WTC11 (cell line): Measurements from ENCODE around the gene TM4SF1. TPM values are rescaled to one million over a fixed set of nuclear protein-coding genes. Genes with fewer than 3 reads are reported as not detected.

Experiments used
- ATAC-seq: fragments of 200-7000 bp; cut with Tn5 transposase; 2 replicates; pipeline ENCODE4 v1.10.0; 2021; ENCODE audit warnings: mild to moderate bottlenecking, moderate library complexity
- CTCF ChIA-PET: fragments of 300-600 bp; sonication (Branson Sonifier 250); formaldehyde crosslinking; loops from one replicate; lab custom pipeline; 2021; ENCODE audit warnings: antibody characterized with exemption; lab: Charles Lee
- POLR2A ChIA-PET: fragments of 350-600 bp; sonication (Branson Sonifier 250); formaldehyde crosslinking; loops from one replicate; lab custom pipeline; 2021; ENCODE audit warnings: antibody characterized with exemption; lab: Charles Lee
- DNase-seq: peaks from one replicate; pipeline ENCODE4 v3.0.0; 2021; ENCODE audit warnings: low spot score
- H3K27ac Mint-ChIP-seq: 2 replicates; pipeline ENCODE4 v1.8.0; 2021; ENCODE audit warnings: mixed read lengths
- H3K27me3 Mint-ChIP-seq: 2 replicates; pipeline ENCODE4 v1.8.0; 2021; ENCODE audit warnings: low read depth, mild to moderate bottlenecking, moderate library complexity, mixed read lengths
- H3K36me3 Mint-ChIP-seq: 2 replicates; pipeline ENCODE4 v1.8.0; 2021; ENCODE audit warnings: mixed read lengths
- H3K4me1 Mint-ChIP-seq: 2 replicates; pipeline ENCODE4 v1.8.0; 2022; ENCODE audit warnings: mixed read lengths
- H3K4me3 Mint-ChIP-seq: 2 replicates; pipeline ENCODE4 v1.8.0; 2021; ENCODE audit warnings: mild to moderate bottlenecking, moderate library complexity, mixed read lengths
- H3K9me3 Mint-ChIP-seq: 2 replicates; pipeline ENCODE4 v1.8.0; 2021; ENCODE audit warnings: mixed read lengths
- ESRRA ChIP-seq: sonication (generic); formaldehyde crosslinking; IDR thresholded peaks from 2 replicates; pipeline ENCODE4 v1.8.1; 2022; ENCODE audit warnings: mild to moderate bottlenecking, missing genetic modification reagents, borderline replicate concordance
- FOXJ3 ChIP-seq: sonication (generic); formaldehyde crosslinking; IDR thresholded peaks from 2 replicates; pipeline ENCODE4 v1.9.0; 2021; ENCODE audit warnings: missing genetic modification reagents, mild to moderate bottlenecking, borderline replicate concordance
- FOXK1 ChIP-seq: sonication (generic); formaldehyde crosslinking; IDR thresholded peaks from 2 replicates; pipeline ENCODE4 v1.8.0; 2022; ENCODE audit warnings: mild to moderate bottlenecking, moderate library complexity, missing genetic modification reagents
- GABPB1 ChIP-seq: sonication (generic); formaldehyde crosslinking; IDR thresholded peaks from 2 replicates; pipeline ENCODE4 v1.8.1; 2023; ENCODE audit warnings: mild to moderate bottlenecking, missing genetic modification reagents
- GRHL2 ChIP-seq: fragments of 250-450 bp; sonication (Bioruptor Pico); IDR thresholded peaks from 2 replicates; pipeline ENCODE4 v1.8.0; 2022; ENCODE audit warnings: mild to moderate bottlenecking, moderate library complexity; ENCODE audit not compliant: insufficient replicate concordance, severe bottlenecking
- IRF2 ChIP-seq: sonication (generic); formaldehyde crosslinking; IDR thresholded peaks from 2 replicates; pipeline ENCODE4 v1.8.0; 2022; ENCODE audit warnings: low read depth, missing genetic modification reagents, borderline replicate concordance
- KAT7 ChIP-seq: sonication (generic); formaldehyde crosslinking; IDR thresholded peaks from 2 replicates; pipeline ENCODE4 v1.8.1; 2023; ENCODE audit warnings: missing genetic modification reagents, mild to moderate bottlenecking, borderline replicate concordance
- NFATC4 ChIP-seq: fragments of 250-450 bp; sonication (Bioruptor Pico); IDR thresholded peaks from 2 replicates; pipeline ENCODE4 v1.9.0; 2021; ENCODE audit warnings: mild to moderate bottlenecking
- PRRX2 ChIP-seq: fragments of 250-450 bp; sonication (Bioruptor Pico); IDR thresholded peaks from 2 replicates; pipeline ENCODE4 v1.8.0; 2021; ENCODE audit warnings: mild to moderate bottlenecking
- SMAD3 ChIP-seq: sonication (generic); formaldehyde crosslinking; IDR thresholded peaks from 2 replicates; pipeline ENCODE4 v1.8.0; 2022; ENCODE audit warnings: missing genetic modification reagents, mild to moderate bottlenecking, borderline replicate concordance
- total RNA-seq: library from RNA; stranded (reverse); gene quantifications from 3 replicates; pipeline ENCODE4 v1.2.3, GENCODE V29; 2021
- TF ChIP-seq, protein P1 (sequence below): sonication (generic); formaldehyde crosslinking; IDR thresholded peaks from 2 replicates; pipeline ENCODE4 v1.8.0; 2023; ENCODE audit warnings: missing genetic modification reagents, mild to moderate bottlenecking, borderline replicate concordance
- TF ChIP-seq, protein P2 (sequence below): sonication (generic); formaldehyde crosslinking; IDR thresholded peaks from 2 replicates; pipeline ENCODE4 v1.8.0; 2022; ENCODE audit warnings: mild to moderate bottlenecking, missing genetic modification reagents
- TF ChIP-seq, protein P3 (sequence below): sonication (generic); formaldehyde crosslinking; IDR thresholded peaks from 2 replicates; pipeline ENCODE4 v1.8.1; 2023; ENCODE audit warnings: mild to moderate bottlenecking, missing genetic modification reagents
- TF ChIP-seq, protein P4 (sequence below): sonication (generic); formaldehyde crosslinking; IDR thresholded peaks from 2 replicates; pipeline ENCODE4 v1.8.1; 2023; ENCODE audit warnings: mild to moderate bottlenecking, moderate library complexity, missing genetic modification reagents
- TF ChIP-seq, protein P5 (sequence below): sonication (generic); formaldehyde crosslinking; IDR thresholded peaks from 2 replicates; pipeline ENCODE4 v1.8.1; 2022; ENCODE audit warnings: mild to moderate bottlenecking, moderate library complexity, missing genetic modification reagents
- TF ChIP-seq, protein P6 (sequence below): sonication (generic); formaldehyde crosslinking; IDR thresholded peaks from 2 replicates; pipeline ENCODE4 v1.8.0; 2023; ENCODE audit warnings: mild to moderate bottlenecking, missing genetic modification reagents
- TF ChIP-seq, protein P7 (sequence below): sonication (generic); formaldehyde crosslinking; IDR thresholded peaks from 2 replicates; pipeline ENCODE4 v1.8.0; 2023; ENCODE audit warnings: missing genetic modification reagents
- TF ChIP-seq, protein P8 (sequence below): fragments of 250-450 bp; sonication (Bioruptor Pico); IDR thresholded peaks from 2 replicates; pipeline ENCODE4 v1.9.0; 2021; ENCODE audit warnings: mild to moderate bottlenecking

TM4SF1 gene
- total RNA-seq, 1 experiment from 2014 or later, result 0.90 TPM

DNA sequence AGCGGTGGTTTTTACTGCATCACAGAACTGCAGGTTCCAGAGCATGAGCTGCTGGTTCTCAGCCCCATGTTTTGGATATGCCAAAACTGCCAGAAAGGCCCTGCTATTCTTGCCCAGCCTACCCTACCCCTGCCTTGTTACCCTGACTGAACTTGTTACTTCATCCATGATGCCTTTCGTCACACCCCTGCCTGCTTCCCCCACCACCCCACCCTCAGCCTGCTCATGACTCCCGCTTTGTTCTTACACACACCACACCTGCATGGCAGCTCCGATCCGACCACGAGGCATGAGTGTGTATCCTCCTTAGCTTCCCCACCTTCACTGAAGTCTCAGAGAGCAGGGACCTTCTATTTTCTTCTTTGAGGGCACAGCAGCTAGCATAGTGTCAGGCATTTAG, 5.1 kb upstream of the TM4SF1 start (continued):
- TF ChIP-seq, protein P1, sequence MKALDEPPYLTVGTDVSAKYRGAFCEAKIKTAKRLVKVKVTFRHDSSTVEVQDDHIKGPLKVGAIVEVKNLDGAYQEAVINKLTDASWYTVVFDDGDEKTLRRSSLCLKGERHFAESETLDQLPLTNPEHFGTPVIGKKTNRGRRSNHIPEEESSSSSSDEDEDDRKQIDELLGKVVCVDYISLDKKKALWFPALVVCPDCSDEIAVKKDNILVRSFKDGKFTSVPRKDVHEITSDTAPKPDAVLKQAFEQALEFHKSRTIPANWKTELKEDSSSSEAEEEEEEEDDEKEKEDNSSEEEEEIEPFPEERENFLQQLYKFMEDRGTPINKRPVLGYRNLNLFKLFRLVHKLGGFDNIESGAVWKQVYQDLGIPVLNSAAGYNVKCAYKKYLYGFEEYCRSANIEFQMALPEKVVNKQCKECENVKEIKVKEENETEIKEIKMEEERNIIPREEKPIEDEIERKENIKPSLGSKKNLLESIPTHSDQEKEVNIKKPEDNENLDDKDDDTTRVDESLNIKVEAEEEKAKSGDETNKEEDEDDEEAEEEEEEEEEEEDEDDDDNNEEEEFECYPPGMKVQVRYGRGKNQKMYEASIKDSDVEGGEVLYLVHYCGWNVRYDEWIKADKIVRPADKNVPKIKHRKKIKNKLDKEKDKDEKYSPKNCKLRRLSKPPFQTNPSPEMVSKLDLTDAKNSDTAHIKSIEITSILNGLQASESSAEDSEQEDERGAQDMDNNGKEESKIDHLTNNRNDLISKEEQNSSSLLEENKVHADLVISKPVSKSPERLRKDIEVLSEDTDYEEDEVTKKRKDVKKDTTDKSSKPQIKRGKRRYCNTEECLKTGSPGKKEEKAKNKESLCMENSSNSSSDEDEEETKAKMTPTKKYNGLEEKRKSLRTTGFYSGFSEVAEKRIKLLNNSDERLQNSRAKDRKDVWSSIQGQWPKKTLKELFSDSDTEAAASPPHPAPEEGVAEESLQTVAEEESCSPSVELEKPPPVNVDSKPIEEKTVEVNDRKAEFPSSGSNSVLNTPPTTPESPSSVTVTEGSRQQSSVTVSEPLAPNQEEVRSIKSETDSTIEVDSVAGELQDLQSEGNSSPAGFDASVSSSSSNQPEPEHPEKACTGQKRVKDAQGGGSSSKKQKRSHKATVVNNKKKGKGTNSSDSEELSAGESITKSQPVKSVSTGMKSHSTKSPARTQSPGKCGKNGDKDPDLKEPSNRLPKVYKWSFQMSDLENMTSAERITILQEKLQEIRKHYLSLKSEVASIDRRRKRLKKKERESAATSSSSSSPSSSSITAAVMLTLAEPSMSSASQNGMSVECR (CRISPR knock-in tag), result no peak

DNA sequence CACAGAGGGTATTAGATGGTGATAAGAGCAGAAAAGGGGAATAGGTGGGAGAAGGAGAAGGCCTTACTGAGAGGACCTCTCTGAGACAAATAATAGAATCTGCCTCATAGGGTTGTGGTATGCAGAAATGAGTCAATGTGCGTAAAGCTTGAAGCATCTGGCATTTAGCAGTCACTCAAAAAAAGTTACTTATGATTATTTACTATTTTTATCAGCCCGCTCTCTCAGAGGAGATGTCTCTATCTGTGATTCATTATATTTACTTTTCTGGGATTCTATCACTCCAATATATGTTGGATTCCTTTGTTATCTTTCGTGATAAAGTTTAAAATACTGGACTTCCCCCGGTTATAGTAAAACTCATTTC, 4.6 kb upstream of the TM4SF1 start:
- TF ChIP-seq, protein P2, sequence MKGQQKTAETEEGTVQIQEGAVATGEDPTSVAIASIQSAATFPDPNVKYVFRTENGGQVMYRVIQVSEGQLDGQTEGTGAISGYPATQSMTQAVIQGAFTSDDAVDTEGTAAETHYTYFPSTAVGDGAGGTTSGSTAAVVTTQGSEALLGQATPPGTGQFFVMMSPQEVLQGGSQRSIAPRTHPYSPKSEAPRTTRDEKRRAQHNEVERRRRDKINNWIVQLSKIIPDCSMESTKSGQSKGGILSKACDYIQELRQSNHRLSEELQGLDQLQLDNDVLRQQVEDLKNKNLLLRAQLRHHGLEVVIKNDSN (CRISPR knock-in tag), result no peak
- TF ChIP-seq ESRRA (CRISPR knock-in tag), result no peak
- no peak for TF ChIP-seq FOXK1 (CRISPR knock-in tag)
- no peak for TF ChIP-seq FOXJ3
- no peak for TF ChIP-seq GABPB1 (CRISPR knock-in tag)
- TF ChIP-seq, protein P3, sequence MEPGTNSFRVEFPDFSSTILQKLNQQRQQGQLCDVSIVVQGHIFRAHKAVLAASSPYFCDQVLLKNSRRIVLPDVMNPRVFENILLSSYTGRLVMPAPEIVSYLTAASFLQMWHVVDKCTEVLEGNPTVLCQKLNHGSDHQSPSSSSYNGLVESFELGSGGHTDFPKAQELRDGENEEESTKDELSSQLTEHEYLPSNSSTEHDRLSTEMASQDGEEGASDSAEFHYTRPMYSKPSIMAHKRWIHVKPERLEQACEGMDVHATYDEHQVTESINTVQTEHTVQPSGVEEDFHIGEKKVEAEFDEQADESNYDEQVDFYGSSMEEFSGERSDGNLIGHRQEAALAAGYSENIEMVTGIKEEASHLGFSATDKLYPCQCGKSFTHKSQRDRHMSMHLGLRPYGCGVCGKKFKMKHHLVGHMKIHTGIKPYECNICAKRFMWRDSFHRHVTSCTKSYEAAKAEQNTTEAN, result no peak
- TF ChIP-seq, protein P4, sequence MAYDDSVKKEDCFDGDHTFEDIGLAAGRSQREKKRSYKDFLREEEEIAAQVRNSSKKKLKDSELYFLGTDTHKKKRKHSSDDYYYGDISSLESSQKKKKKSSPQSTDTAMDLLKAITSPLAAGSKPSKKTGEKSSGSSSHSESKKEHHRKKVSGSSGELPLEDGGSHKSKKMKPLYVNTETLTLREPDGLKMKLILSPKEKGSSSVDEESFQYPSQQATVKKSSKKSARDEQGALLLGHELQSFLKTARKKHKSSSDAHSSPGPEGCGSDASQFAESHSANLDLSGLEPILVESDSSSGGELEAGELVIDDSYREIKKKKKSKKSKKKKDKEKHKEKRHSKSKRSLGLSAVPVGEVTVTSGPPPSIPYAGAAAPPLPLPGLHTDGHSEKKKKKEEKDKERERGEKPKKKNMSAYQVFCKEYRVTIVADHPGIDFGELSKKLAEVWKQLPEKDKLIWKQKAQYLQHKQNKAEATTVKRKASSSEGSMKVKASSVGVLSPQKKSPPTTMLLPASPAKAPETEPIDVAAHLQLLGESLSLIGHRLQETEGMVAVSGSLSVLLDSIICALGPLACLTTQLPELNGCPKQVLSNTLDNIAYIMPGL (CRISPR knock-in tag), result no peak
- TF ChIP-seq, protein P5, sequence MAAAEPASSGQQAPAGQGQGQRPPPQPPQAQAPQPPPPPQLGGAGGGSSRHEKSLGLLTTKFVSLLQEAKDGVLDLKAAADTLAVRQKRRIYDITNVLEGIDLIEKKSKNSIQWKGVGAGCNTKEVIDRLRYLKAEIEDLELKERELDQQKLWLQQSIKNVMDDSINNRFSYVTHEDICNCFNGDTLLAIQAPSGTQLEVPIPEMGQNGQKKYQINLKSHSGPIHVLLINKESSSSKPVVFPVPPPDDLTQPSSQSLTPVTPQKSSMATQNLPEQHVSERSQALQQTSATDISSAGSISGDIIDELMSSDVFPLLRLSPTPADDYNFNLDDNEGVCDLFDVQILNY (CRISPR knock-in tag), result no peak
- TF ChIP-seq IRF2 (CRISPR knock-in tag), result no peak
- TF ChIP-seq GRHL2 (CRISPR knock-in tag), result no peak
- no peak for TF ChIP-seq NFATC4 (CRISPR knock-in tag)
- no peak for TF ChIP-seq KAT7
- TF ChIP-seq PRRX2 (CRISPR knock-in tag), result no peak
- TF ChIP-seq, protein P6, sequence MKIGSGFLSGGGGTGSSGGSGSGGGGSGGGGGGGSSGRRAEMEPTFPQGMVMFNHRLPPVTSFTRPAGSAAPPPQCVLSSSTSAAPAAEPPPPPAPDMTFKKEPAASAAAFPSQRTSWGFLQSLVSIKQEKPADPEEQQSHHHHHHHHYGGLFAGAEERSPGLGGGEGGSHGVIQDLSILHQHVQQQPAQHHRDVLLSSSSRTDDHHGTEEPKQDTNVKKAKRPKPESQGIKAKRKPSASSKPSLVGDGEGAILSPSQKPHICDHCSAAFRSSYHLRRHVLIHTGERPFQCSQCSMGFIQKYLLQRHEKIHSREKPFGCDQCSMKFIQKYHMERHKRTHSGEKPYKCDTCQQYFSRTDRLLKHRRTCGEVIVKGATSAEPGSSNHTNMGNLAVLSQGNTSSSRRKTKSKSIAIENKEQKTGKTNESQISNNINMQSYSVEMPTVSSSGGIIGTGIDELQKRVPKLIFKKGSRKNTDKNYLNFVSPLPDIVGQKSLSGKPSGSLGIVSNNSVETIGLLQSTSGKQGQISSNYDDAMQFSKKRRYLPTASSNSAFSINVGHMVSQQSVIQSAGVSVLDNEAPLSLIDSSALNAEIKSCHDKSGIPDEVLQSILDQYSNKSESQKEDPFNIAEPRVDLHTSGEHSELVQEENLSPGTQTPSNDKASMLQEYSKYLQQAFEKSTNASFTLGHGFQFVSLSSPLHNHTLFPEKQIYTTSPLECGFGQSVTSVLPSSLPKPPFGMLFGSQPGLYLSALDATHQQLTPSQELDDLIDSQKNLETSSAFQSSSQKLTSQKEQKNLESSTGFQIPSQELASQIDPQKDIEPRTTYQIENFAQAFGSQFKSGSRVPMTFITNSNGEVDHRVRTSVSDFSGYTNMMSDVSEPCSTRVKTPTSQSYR (CRISPR knock-in tag), result no peak
- TF ChIP-seq, protein P7, sequence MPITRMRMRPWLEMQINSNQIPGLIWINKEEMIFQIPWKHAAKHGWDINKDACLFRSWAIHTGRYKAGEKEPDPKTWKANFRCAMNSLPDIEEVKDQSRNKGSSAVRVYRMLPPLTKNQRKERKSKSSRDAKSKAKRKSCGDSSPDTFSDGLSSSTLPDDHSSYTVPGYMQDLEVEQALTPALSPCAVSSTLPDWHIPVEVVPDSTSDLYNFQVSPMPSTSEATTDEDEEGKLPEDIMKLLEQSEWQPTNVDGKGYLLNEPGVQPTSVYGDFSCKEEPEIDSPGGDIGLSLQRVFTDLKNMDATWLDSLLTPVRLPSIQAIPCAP (CRISPR knock-in tag), result no peak
- TF ChIP-seq, protein P8, sequence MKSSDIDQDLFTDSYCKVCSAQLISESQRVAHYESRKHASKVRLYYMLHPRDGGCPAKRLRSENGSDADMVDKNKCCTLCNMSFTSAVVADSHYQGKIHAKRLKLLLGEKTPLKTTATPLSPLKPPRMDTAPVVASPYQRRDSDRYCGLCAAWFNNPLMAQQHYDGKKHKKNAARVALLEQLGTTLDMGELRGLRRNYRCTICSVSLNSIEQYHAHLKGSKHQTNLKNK (CRISPR knock-in tag), result no peak
- TF ChIP-seq SMAD3 (CRISPR knock-in tag), result no peak
- H3K4me3 Mint-ChIP-seq, result no peak overlapping the region
- DNase-seq (no peak), ATAC-seq (no peak)
- POLR2A ChIA-PET, result no interaction called here
- H3K27ac Mint-ChIP-seq, result no peak overlapping the region
- H3K27me3 Mint-ChIP-seq, result no peaks in the 10 kb centered on the region; the same call in 1 of the 2 replicates
- H3K9me3 Mint-ChIP-seq, result peaks cover 19% of the 10 kb centered on the region
- H3K4me1 Mint-ChIP-seq, result peaks cover 7% of the 10 kb centered on the region
- peaks cover 13% of the 10 kb centered on the region for H3K36me3 Mint-ChIP-seq
- CTCF ChIA-PET, result interaction anchor here (1.4 kb wide), 1 partner anchor 38 kb away, joined by 3 read pairs; no protein-coding TSS in a partner anchor
